ENCODE data around the gene SLC9A1. TPM values are rescaled to one million over a fixed set of nuclear protein-coding genes. Genes with fewer than 3 reads are reported as not detected.

Gene SLC9A1
- total and polyA plus RNA-seq, 10 of the 15 experiments (the other 5 are each of a cell fraction or from before 2014, with no cell fraction given) = 0.87 to 21.4 (median 4.3) TPM

DNA sequence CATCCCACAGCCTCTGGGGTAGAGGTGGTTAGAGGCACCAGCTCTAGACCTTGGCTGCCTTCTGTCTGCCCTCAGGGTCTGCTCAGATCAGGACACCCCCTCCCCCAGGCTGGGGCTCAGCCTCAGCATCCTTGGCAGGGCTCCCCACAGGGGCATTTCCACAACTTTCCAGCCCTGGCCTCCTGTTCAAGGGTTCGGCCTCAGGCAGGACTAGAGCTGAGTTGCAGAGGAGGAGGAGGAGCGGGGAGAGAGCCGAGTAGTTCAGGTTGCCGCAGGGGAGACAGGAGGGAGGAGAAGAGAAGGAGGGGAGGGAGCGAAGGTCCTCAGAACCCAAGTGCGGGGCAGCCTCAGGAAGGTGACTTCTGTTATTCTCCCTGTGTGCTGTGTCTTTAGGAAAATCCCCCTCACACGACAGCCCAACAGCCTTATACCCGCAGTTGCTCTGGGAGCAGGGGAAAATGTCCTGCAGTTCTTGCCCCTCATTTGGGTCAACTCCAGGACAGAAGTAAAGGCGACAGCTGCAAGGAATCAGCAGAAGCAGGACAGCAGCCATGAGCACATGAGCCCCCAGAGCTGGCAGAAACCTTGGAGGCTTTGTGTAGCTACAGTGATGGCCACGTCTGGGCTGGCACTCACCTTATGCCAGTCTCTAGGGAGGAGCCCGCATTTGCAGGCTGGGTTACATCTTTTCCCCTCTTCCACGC is 95.8 kb downstream of the SLC9A1 start:
- no peak for ATAC-seq
- no peak overlapping the region for H2AFZ ChIP-seq (ENCODE audit: control insufficient read depth, low read depth, low read length)
- TF ChIP-seq, protein P1, sequence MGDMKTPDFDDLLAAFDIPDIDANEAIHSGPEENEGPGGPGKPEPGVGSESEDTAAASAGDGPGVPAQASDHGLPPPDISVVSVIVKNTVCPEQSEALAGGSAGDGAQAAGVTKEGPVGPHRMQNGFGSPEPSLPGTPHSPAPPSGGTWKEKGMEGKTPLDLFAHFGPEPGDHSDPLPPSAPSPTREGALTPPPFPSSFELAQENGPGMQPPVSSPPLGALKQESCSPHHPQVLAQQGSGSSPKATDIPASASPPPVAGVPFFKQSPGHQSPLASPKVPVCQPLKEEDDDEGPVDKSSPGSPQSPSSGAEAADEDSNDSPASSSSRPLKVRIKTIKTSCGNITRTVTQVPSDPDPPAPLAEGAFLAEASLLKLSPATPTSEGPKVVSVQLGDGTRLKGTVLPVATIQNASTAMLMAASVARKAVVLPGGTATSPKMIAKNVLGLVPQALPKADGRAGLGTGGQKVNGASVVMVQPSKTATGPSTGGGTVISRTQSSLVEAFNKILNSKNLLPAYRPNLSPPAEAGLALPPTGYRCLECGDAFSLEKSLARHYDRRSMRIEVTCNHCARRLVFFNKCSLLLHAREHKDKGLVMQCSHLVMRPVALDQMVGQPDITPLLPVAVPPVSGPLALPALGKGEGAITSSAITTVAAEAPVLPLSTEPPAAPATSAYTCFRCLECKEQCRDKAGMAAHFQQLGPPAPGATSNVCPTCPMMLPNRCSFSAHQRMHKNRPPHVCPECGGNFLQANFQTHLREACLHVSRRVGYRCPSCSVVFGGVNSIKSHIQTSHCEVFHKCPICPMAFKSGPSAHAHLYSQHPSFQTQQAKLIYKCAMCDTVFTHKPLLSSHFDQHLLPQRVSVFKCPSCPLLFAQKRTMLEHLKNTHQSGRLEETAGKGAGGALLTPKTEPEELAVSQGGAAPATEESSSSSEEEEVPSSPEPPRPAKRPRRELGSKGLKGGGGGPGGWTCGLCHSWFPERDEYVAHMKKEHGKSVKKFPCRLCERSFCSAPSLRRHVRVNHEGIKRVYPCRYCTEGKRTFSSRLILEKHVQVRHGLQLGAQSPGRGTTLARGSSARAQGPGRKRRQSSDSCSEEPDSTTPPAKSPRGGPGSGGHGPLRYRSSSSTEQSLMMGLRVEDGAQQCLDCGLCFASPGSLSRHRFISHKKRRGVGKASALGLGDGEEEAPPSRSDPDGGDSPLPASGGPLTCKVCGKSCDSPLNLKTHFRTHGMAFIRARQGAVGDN (IDR thresholded peaks at IDR 0.05) = no peak
- TF ChIP-seq SMARCA5 (IDR thresholded peaks at IDR 0.05) = no peak

More for the DNA sequence above, 95.8 kb downstream of the SLC9A1 start:
- SMC1A ChIA-PET (ENCODE audit: uncharacterized antibody, unreplicated experiment) = no interaction called here
- DNase-seq (ENCODE audit: low read depth, low spot score) = no peak
- RAD21 ChIA-PET (ENCODE audit: unreplicated experiment) = interaction anchor here (1.1 kb wide), 1 partner anchor 13 kb away, joined by 4 read pairs; no protein-coding TSS in a partner anchor
- H3K27me3 ChIP-seq (replicated peaks in 1 of 2; ENCODE audit: control insufficient read depth in 2 of 2, insufficient read depth in 2 of 2, low read length in 1 of 2) = no peaks in the 10 kb centered on the region
- no peaks in the 10 kb centered on the region for H3K4me1 ChIP-seq (ENCODE audit: control insufficient read depth, insufficient read depth, low read length)
- no TSS peak for BruUV-seq (replicated peaks)
- H3K4me2 ChIP-seq (ENCODE audit: control insufficient read depth, insufficient read depth) = no peak overlapping the region
- H3K9me3 ChIP-seq (replicated peaks; ENCODE audit: control insufficient read depth, insufficient read depth, low read length) = no peaks in the 10 kb centered on the region
- H3K4me3 ChIP-seq = no peak overlapping the region
- H3K27ac ChIP-seq (ENCODE audit: control insufficient read depth, insufficient read depth) = no peak overlapping the region
- FAIRE-seq = no peak
- H3K9ac ChIP-seq (ENCODE audit: control insufficient read depth, insufficient read depth, low read length) = no peak overlapping the region
- POLR2A ChIA-PET = interaction anchor here (0.7 kb wide), 1 partner anchor 913 kb away, joined by 3 read pairs; no protein-coding TSS in a partner anchor
- no peaks in the 10 kb centered on the region for H3K79me2 ChIP-seq (ENCODE audit: control insufficient read depth, insufficient read depth, low read length)
- 38% methylated on average over 12 of the region's 12 CpGs for WGBS (ENCODE audit: insufficient coverage, insufficient replicate concordance, low lambda C conversion rate, missing lambda C conversion rate)
- no peaks in the 10 kb centered on the region for H4K20me1 ChIP-seq (ENCODE audit: control insufficient read depth, insufficient read depth)
- CTCF ChIA-PET = interaction anchor here (3.1 kb wide), 1 partner anchor 14 kb away, joined by 16 read pairs; no protein-coding TSS in a partner anchor
- intact Hi-C loops (cut with micrococcal nuclease; ENCODE audit: unreplicated experiment) = no loop called here
- no peaks in the 10 kb centered on the region for H3K36me3 ChIP-seq (ENCODE audit: control insufficient read depth in 2 of 2, insufficient read depth in 2 of 2, low read length in 1 of 2)
- in situ Hi-C loops (cut with MboI) = no loop called here

All from GM12878 (cell line).